ENCODE measurements around the gene JOSD1.
A peak's percentile ranks its signal among the peaks of the same experiment; 100 is the strongest.

Gene JOSD1

DNA sequence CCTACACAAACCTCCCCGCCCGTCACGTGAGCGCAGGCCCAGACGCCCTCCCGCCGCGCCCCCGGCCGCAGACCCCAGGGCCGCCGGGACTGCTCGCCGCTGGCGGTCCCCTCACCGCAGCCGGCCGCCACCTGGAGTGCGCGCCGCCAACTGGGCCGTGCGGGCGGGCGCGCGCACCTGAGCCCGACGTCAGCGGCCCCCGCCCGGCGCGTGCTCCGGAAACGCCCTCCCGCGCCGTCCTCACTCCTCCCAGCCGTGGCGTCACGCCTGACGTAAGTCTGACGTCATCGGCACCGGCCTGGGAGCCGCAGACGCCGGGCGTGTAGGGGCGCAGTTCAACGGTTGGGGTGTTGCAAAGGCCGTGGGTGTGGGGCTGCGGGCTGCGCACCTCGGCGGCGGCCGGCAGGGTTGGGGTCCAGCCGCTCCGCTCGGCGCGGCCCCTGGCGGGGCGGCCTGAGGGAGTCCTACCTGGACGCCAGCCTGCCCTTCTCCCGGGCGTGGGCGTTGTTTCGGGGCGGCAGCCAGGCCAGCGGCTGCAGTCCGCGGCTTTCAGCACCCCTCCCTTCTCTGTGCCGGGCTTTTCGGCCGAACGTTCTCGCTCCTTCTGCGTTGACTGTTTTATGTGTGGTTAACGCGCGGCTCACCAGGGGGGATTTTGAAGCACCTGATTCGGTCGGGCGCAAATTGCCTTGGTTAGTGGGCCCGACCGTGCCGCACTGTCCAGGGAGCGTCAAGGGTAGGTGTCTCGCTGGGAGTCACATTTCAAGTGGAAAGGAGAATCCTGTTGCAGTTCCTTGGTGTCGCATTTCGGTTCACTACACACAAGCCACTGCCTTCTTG is at the start of gene JOSD1:
JOSD1 (minus strand) TSS at position 155 of the 840 bp plus-strand sequence. CDS start 956 bp downstream, outside the sequence.
- Histone ChIP-seq H3K4me2 (ENCODE audit: low read depth, low read length) (peak within 1 kb of the TSS; percentile 94), H2AFZ (ENCODE audit: low read length) (peak within 1 kb of the TSS; percentile 44), H3K9ac (ENCODE audit: low read length) (peak within 1 kb of the TSS; percentile 98), H3K4me3 (ENCODE audit: low read length) (peak within 1 kb of the TSS; percentile 93), H3K36me3 (replicated peaks; ENCODE audit: insufficient read depth, low read length) (no peaks in the 10 kb centered on the region), H4K20me1 (ENCODE audit: insufficient read depth, low read length) (no peaks in the 10 kb centered on the region), H3K9me2 (replicated peaks; ENCODE audit: insufficient read depth, low read length) (no peaks in the 10 kb centered on the region), H3K9me3 (replicated peaks; ENCODE audit: insufficient read depth, low read length) (no peaks in the 10 kb centered on the region), H3K79me2 (ENCODE audit: low read length) (peaks cover 48% of the 10 kb centered on the region), H3F3A (ENCODE audit: insufficient read depth, low read length) (peaks cover 20% of the 10 kb centered on the region), H3K4me1 (ENCODE audit: low read length) (peaks cover 24% of the 10 kb centered on the region), H3K27ac (ENCODE audit: low read length) (peak within 1 kb of the TSS; percentile 96), H3K27me3 (replicated peaks; ENCODE audit: insufficient read depth, low read length) (no peaks in the 10 kb centered on the region)
- no peak for TF ChIP-seq EZH2phosphoT487 (IDR thresholded peaks at IDR 0.05; ENCODE audit: low read length)
- no peak for TF ChIP-seq CTCF (IDR thresholded peaks at IDR 0.05; ENCODE audit: low read length)
- TF ChIP-seq EZH2 (optimal IDR thresholded peaks at IDR 0.05; ENCODE audit: low read depth, low read length): no peak
- DNase-seq: peak; percentile 97

DNA sequence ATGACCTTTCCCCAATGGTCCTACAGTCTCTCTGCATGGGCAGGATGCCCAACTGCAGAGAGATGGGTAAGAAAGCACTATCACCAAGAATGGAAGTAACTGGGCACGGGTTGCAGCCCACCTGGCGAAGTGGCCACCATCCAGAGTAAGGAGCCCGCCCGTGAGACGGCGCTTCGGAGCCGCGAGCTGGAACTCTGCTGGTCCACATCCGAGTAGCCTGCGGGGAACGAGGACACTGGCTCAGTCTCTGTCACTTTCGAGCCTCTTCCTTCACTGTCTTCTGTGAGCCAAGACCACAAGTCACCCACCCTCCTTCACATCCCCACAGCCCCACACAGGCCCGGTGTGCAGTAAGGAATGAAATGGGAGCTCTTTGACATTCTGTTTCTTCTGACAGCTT is 49.4 kb upstream of the JOSD1 start:
- H3K9me3 ChIP-seq (replicated peaks; ENCODE audit: insufficient read depth, low read length): no peaks in the 10 kb centered on the region
- no peak for DNase-seq
- peaks cover 43% of the 10 kb centered on the region for H3K4me1 ChIP-seq (ENCODE audit: low read length)
- peaks cover 42% of the 10 kb centered on the region for H3F3A ChIP-seq (ENCODE audit: insufficient read depth, low read length)
- H3K4me2 ChIP-seq (ENCODE audit: low read depth, low read length): peak overlapping the region; percentile 90; the same call in 1 of the 2 replicates
- TF ChIP-seq CTCF (IDR thresholded peaks at IDR 0.05; ENCODE audit: low read length) (no peak), EZH2phosphoT487 (IDR thresholded peaks at IDR 0.05; ENCODE audit: low read length) (no peak), EZH2 (optimal IDR thresholded peaks at IDR 0.05; ENCODE audit: low read depth, low read length) (no peak)
- peak overlapping the region; percentile 98; the same call in 1 of the 2 replicates for H3K27ac ChIP-seq (ENCODE audit: low read length)
- no peaks in the 10 kb centered on the region for H3K27me3 ChIP-seq (replicated peaks; ENCODE audit: insufficient read depth, low read length)
- H3K36me3 ChIP-seq (replicated peaks; ENCODE audit: insufficient read depth, low read length): peaks cover 29% of the 10 kb centered on the region
- H2AFZ ChIP-seq (ENCODE audit: low read length): no peak overlapping the region
- H3K9ac ChIP-seq (ENCODE audit: low read length): no peak overlapping the region; the same call in 1 of the 2 replicates
- H4K20me1 ChIP-seq (ENCODE audit: insufficient read depth, low read length): no peaks in the 10 kb centered on the region
- no peaks in the 10 kb centered on the region for H3K9me2 ChIP-seq (replicated peaks; ENCODE audit: insufficient read depth, low read length)
- peaks cover 80% of the 10 kb centered on the region for H3K79me2 ChIP-seq (ENCODE audit: low read length)
- no peak overlapping the region for H3K4me3 ChIP-seq (ENCODE audit: low read length)

DNA sequence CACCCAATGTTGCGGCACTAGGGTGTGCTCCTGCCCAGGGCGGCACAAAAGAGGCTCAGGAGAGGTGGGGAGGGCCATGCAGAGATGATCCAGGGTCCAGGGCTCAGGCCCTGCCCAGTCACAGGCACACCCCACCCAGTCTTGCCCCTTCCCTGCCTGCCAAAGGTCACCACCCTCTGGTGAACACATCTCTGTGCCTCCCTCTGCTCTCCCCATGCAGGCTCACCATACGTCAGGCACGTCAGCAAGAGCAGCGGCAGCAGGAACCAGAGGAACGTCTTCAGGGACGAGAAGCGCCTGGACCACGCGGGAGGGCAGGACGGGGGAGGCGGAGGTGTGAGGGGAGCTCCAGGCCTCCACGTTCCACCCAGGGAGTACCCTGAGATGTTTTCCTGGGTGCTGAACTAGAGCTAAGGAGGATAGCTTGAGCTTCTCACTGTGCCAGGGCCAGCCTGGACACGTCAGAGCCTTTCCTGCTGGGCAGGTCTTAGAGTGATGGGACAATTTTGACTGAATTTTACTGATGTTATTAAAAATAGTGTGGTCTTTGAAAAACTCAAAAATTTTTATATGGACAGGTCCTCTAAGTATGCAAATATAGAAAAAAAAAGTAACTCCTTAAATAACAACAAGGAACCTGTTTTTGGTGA is 47.9 kb upstream of the JOSD1 start:
- no peak overlapping the region for H3K9ac ChIP-seq (ENCODE audit: low read length)
- H3K4me2 ChIP-seq (ENCODE audit: low read depth, low read length): no peak overlapping the region
- no peaks in the 10 kb centered on the region for H4K20me1 ChIP-seq (ENCODE audit: insufficient read depth, low read length)
- H3K9me2 ChIP-seq (replicated peaks; ENCODE audit: insufficient read depth, low read length): no peaks in the 10 kb centered on the region
- no peak for DNase-seq
- no peak overlapping the region for H3K4me3 ChIP-seq (ENCODE audit: low read length)
- H3K27me3 ChIP-seq (replicated peaks; ENCODE audit: insufficient read depth, low read length): no peaks in the 10 kb centered on the region
- H3K9me3 ChIP-seq (replicated peaks; ENCODE audit: insufficient read depth, low read length): no peaks in the 10 kb centered on the region
- peaks cover 70% of the 10 kb centered on the region for H3K79me2 ChIP-seq (ENCODE audit: low read length)
- peaks cover 32% of the 10 kb centered on the region for H3K36me3 ChIP-seq (replicated peaks; ENCODE audit: insufficient read depth, low read length)
- H3F3A ChIP-seq (ENCODE audit: insufficient read depth, low read length): peaks cover 34% of the 10 kb centered on the region
- TF ChIP-seq CTCF (IDR thresholded peaks at IDR 0.05; ENCODE audit: low read length): no peak
- no peak for TF ChIP-seq EZH2phosphoT487 (IDR thresholded peaks at IDR 0.05; ENCODE audit: low read length)
- no peak for TF ChIP-seq EZH2 (optimal IDR thresholded peaks at IDR 0.05; ENCODE audit: low read depth, low read length)
- H3K27ac ChIP-seq (ENCODE audit: low read length): no peak overlapping the region
- H3K4me1 ChIP-seq (ENCODE audit: low read length): peaks cover 36% of the 10 kb centered on the region
- no peak overlapping the region for H2AFZ ChIP-seq (ENCODE audit: low read length)

Data from MM.1S (cell line).